Lung (tissue), 12 donors: ENCODE results near the gene ADARB1. TPM values are rescaled to one million over a fixed set of nuclear protein-coding genes. Genes with fewer than 3 reads are reported as not detected.
A peak's percentile ranks its signal among the peaks of the same experiment; 100 is the strongest.

ENCODE experiments used
- ATAC-seq: fragments of 200-7000 bp; cut with Tn5 transposase; one replicate; pipeline ENCODE4 v1.9.1; 2020; ENCODE audit warnings: moderate number of reproducible peaks; ENCODE audit not compliant: insufficient read depth, low FRiP score
- DNase-seq, 3 donors: peaks; one replicate each; pipeline ENCODE4 v3.0.0-alpha.2; 2013 to 2017
- H3K27ac ChIP-seq, 2 donors: one replicate each; pipeline ENCODE4 v1.5.1; 2013; ENCODE audit warnings: mild to moderate bottlenecking in 2 of 2, moderate library complexity in 2 of 2, control low read depth in 1 of 2, inconsistent platforms in 1 of 2, low read depth in 1 of 2, low read length in 1 of 2
- H3K27me3 ChIP-seq, 3 donors: one replicate each; pipeline ENCODE4 v1.5.1; 2013; ENCODE audit warnings: low read length in 2 of 3; ENCODE audit not compliant: control insufficient read depth in 3 of 3, insufficient read depth in 3 of 3
- H3K36me3 ChIP-seq, 4 donors: one replicate each; pipeline ENCODE4 v1.5.1; 2013; ENCODE audit warnings: low read length in 4 of 4, mild to moderate bottlenecking in 1 of 4, moderate library complexity in 1 of 4; ENCODE audit not compliant: control insufficient read depth in 4 of 4, insufficient read depth in 4 of 4
- H3K4me1 ChIP-seq, 5 donors: one replicate each; pipeline ENCODE4 v1.5.1; 2013; ENCODE audit warnings: low read length in 5 of 5, mild to moderate bottlenecking in 2 of 5, moderate library complexity in 1 of 5; ENCODE audit not compliant: control insufficient read depth in 5 of 5, insufficient read depth in 5 of 5
- H3K4me3 ChIP-seq: one replicate; pipeline ENCODE4 v1.5.1; 2013; ENCODE audit warnings: mild to moderate bottlenecking, control low read depth, moderate library complexity
- H3K9ac ChIP-seq, 2 donors: one replicate each; pipeline ENCODE4 v1.5.1; 2013; ENCODE audit warnings: low read length in 2 of 2, control low read depth in 1 of 2; ENCODE audit not compliant: insufficient read depth in 1 of 2
- H3K9me3 ChIP-seq, 4 donors: one replicate each; pipeline ENCODE4 v1.5.1; 2013; ENCODE audit warnings: low read length in 3 of 4, mild to moderate bottlenecking in 1 of 4, moderate library complexity in 1 of 4; ENCODE audit not compliant: control insufficient read depth in 4 of 4, insufficient read depth in 3 of 4
- WGBS, 2 donors: extraction: QIAGEN DNeasy Blood & Tissue Kit; methylation state at CpG; one replicate each; pipeline ENCODE4 v1.1.7; 2013; 5-methylcytosine and 5-hydroxymethylcytosine counted together
- polyA plus RNA-seq, 2 donors: library from polyadenylated mRNA; stranded (reverse); fragments of 200-250 nt; gene quantifications; one replicate each; pipeline ENCODE4 v1.2.1, GENCODE V29; 2013
- total RNA-seq, 2 donors: library from RNA; depleted of rRNA in 1 of 2; stranded (reverse); fragments of >200 nt in 1 of 2; gene quantifications; one replicate each; pipeline ENCODE4 v1.2.1, GENCODE V29; 2014 to 2021
- TF ChIP-seq, protein P1 (sequence below): IDR thresholded peaks from 2 replicates; pipeline ENCODE4 v1.5.1; 2012; ENCODE audit warnings: mild to moderate bottlenecking; ENCODE audit errors: control extremely low read depth, extremely low read depth
- donor health status: control.
- donor health status: control.
- donor health status: Bipolar disorder and iron deficiency.
- donor health status: healthy.
- donor health status: DM: yes; HTN: yes; CAD: no.

Gene ADARB1
- total and polyA plus RNA-seq, 4 donors: 13.4 to 47.7 (median 32.6) TPM

DNA sequence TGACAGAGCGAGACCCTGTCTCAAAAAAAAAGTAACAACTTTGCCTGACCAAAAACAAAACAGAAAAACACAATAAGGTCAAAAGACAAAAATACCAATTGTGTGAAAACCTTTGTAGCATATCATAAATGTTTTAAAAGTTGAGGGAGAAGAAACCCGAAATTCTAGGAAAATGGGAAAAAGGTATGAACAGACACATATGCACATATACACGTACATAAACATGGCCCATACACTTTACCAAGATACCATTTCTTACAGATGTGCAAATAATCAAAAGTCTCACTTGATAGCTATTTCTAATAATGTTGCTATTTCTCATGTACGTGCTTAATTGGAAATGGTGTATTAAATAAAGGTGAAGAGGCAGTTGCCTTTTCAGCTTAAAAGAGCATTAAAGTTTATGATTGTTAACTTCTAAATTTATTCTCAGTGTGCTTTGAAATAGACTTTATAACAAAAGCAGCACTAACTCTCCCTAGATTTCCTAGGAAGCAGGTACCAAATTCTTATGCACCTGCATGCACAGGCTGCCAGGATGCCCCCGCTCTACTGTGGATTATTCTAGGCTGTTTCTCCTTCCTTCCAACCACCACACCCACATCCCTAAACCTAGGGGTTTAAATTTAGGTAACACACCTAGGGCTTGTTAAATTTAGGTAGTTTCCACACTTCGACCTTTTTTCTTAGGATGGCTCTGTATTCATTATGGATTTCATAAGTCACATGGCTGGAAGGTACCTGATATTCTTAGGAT, 33.8 kb downstream of the ADARB1 start:
- WGBS, 2 donors: 97 to 99% methylated on average over 6 of the region's 6 CpGs
- TF ChIP-seq, protein P1, sequence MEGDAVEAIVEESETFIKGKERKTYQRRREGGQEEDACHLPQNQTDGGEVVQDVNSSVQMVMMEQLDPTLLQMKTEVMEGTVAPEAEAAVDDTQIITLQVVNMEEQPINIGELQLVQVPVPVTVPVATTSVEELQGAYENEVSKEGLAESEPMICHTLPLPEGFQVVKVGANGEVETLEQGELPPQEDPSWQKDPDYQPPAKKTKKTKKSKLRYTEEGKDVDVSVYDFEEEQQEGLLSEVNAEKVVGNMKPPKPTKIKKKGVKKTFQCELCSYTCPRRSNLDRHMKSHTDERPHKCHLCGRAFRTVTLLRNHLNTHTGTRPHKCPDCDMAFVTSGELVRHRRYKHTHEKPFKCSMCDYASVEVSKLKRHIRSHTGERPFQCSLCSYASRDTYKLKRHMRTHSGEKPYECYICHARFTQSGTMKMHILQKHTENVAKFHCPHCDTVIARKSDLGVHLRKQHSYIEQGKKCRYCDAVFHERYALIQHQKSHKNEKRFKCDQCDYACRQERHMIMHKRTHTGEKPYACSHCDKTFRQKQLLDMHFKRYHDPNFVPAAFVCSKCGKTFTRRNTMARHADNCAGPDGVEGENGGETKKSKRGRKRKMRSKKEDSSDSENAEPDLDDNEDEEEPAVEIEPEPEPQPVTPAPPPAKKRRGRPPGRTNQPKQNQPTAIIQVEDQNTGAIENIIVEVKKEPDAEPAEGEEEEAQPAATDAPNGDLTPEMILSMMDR: no peak
- ATAC-seq: no peak
- Histone ChIP-seq H3K27ac (no peak overlapping the region), H3K9ac (no peak overlapping the region), H3K36me3 (no peaks in the 10 kb centered on the region), H3K4me3 (no peak overlapping the region), H3K4me1 (peaks cover 2 to 32% (median 18%) of the 10 kb centered on the region in 5 donors), H3K9me3 (no peaks in the 10 kb centered on the region), H3K27me3 (no peaks in the 10 kb centered on the region)
- no peak for DNase-seq

DNA sequence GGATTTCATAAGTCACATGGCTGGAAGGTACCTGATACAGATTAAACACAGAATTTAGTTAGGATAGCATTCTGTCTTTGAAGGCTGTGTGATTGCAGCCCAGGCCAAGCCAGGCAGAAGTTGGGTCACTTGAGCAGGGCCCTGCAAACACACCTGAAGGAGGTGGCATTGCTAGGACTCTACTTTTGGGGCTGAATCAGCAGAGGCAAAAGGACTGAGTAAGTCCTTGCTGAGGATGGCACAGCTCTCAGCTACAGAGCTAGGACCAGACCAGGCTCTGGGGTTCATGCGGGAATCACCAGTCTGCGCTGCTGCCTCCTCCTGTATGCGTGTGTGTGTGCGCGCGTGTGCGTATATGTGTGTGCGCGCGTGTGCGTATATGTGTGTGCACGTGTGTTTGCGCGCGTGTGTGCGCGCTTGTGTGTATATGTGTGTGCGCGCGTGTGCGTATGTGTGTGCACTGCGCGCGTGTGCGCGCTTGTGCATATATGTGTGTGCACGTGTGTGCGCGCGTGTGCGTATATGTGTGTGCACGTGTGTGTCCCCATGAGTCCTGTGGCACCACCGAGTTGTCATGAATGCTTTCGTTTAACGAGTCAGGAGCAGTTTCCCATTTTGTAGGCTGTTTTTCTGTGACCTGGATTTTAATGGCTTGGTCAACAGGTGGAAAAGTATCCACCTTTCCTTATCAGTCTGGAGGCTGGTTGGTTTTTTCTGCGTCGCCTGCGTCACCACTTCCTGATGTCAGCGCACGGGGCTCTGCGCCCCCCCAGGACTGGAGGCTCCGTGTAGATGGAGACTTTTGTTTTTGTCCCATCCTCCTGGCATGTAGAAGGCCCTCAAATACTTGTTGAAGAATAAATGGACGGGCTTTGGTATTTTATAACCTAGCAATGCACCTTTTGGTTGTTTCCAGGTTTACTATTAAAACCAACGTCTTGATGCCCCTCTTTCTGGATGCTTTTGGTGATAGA, 34.7 kb downstream of the ADARB1 start:
- no peak overlapping the region for H3K4me3 ChIP-seq
- no peak overlapping the region for H3K9ac ChIP-seq
- TF ChIP-seq, protein P1: no peak
- no peaks in the 10 kb centered on the region for H3K36me3 ChIP-seq
- DNase-seq (no peak), ATAC-seq (no peak)
- 78 to 83% methylated on average over 44 of the region's 44 CpGs for WGBS, 2 donors
- no peaks in the 10 kb centered on the region for H3K9me3 ChIP-seq
- H3K27ac ChIP-seq: peak overlapping the region in 1 of 2 donors; percentile 30
- peaks cover 4 to 30% (median 18%) of the 10 kb centered on the region in 5 donors for H3K4me1 ChIP-seq
- no peaks in the 10 kb centered on the region for H3K27me3 ChIP-seq

DNA sequence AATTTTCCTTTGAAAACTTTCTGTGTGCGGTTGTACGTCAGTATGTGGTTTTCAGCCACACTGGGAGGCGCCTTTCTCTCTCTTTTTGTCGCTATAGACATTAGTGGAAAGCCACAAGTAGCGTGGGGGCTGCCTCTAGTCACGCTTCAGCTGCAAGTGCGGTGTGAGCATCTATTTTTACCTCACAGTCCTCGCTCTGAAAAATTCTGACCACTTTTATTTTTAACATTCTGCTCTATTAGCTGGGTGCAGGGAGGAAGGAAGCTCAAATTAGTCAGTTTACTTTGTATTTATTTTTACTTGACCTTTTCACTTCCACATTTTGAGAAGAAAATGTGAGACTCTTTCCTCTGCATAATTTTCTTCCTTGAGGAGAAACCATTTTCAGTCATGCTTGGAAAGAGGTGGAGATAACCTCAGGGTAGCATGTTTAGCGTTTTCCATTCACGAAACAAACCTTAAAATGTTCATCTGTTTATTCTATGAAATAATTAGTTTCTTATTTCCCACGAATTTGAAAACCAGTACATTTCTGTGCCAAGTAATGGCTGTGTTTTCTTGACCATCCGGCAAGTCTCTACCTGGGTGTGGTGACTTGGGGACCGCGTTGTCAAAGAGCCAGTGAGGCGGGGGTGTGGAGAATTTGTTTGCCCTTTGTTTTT, 35.6 kb downstream of the ADARB1 start:
- H3K36me3 ChIP-seq: no peaks in the 10 kb centered on the region
- H3K4me3 ChIP-seq: no peak overlapping the region
- H3K9ac ChIP-seq: no peak overlapping the region
- DNase-seq (no peak), ATAC-seq (no peak)
- H3K27me3 ChIP-seq: no peaks in the 10 kb centered on the region
- H3K4me1 ChIP-seq: peaks cover 0 to 30% (median 20%) of the 10 kb centered on the region in 5 donors
- TF ChIP-seq, protein P1: no peak
- 21 to 36% methylated on average over 15 of the region's 15 CpGs for WGBS, 2 donors
- H3K9me3 ChIP-seq: no peaks in the 10 kb centered on the region
- peak overlapping the region in 1 of 2 donors; percentile 30 for H3K27ac ChIP-seq
